SK-N-SH (cell line): ENCODE measurements around the gene ARSJ. TPM values are rescaled to one million over a fixed set of nuclear protein-coding genes. Genes with fewer than 3 reads are reported as not detected.

Source experiments
- CTCF ChIA-PET: fragments of 300-600, 350-600 bp; formaldehyde crosslinking; extraction: SDS; loops from one replicate; lab custom pipeline; 2021; lab: Yijun Ruan, JAX
- POLR2A ChIA-PET: fragments of 350-600 bp; sonication (Branson Sonifier 250); formaldehyde crosslinking; extraction: SDS; loops from one replicate; lab custom pipeline; 2020; ENCODE audit warnings: antibody characterized with exemption, inconsistent platforms; lab: Yijun Ruan, JAX
- DNase-seq: peaks from one replicate; pipeline ENCODE4 v3.0.0; 2012
- H2AFZ ChIP-seq: fragments of 200-600 bp; sonication (generic); 2 replicates; pipeline ENCODE4 v1.8.1; 2016; ENCODE audit warnings: antibody characterized with exemption, mild to moderate bottlenecking, low read depth
- H3F3A ChIP-seq: fragments of 200-600 bp; sonication (generic); replicated peaks from 2 replicates; pipeline ENCODE3; 2016; ENCODE audit warnings: antibody characterized with exemption, mild to moderate bottlenecking; ENCODE audit not compliant: insufficient read depth
- H3K27ac ChIP-seq, 2 experiments: fragments of 200-500 bp in 1 of 2; fragments of 200-600 bp in 1 of 2; sonication (Bioruptor generic) in 1 of 2; sonication (generic), shearing (Covaris generic) in 1 of 2; 2 replicates each; pipeline versions ENCODE4 v1.5.1 to v1.6.1; 2014 to 2016; ENCODE audit warnings: low read depth in 2 of 2, inconsistent platforms in 1 of 2, low read length in 1 of 2, mild to moderate bottlenecking in 1 of 2, mixed read lengths in 1 of 2
- H3K27me3 ChIP-seq: fragments of 200-600 bp; sonication (generic), shearing (Covaris generic); 2 replicates; pipeline ENCODE4 v1.6.1; 2016; ENCODE audit warnings: mixed run types; ENCODE audit not compliant: insufficient read depth
- H3K36me3 ChIP-seq, 2 experiments: fragments of 200-500 bp in 1 of 2; fragments of 200-600 bp in 1 of 2; sonication (Bioruptor generic) in 1 of 2; sonication (generic) in 1 of 2; replicated peaks in 1 of 2; 2 replicates each; pipeline versions ENCODE3 to v1.5.1; 2014 to 2016; ENCODE audit warnings: low read length in 1 of 2, mild to moderate bottlenecking in 1 of 2; ENCODE audit not compliant: insufficient read depth in 2 of 2, control insufficient read depth in 1 of 2
- H3K4me1 ChIP-seq, 2 experiments: fragments of 200-500 bp in 1 of 2; fragments of 200-600 bp in 1 of 2; sonication (Bioruptor generic) in 1 of 2; sonication (generic), shearing (Covaris generic) in 1 of 2; 2 replicates each; pipeline versions ENCODE4 v1.5.1 to v1.6.1; 2014 to 2016; ENCODE audit warnings: low read depth in 1 of 2, low read length in 1 of 2, mixed run types in 1 of 2; ENCODE audit not compliant: insufficient read depth in 2 of 2, control insufficient read depth in 1 of 2
- H3K4me2 ChIP-seq: fragments of 200-600 bp; sonication (generic), shearing (Covaris generic); 2 replicates; pipeline ENCODE4 v1.6.1; 2017; ENCODE audit warnings: mixed run types
- H3K4me3 ChIP-seq, 2 experiments: fragments of 200-500 bp in 1 of 2; fragments of 200-600 bp in 1 of 2; sonication (Bioruptor generic) in 1 of 2; sonication (generic), shearing (Covaris generic) in 1 of 2; 2 replicates each; pipeline versions ENCODE4 v1.5.1 to v1.8.1; 2014 to 2016; ENCODE audit warnings: low read depth in 2 of 2, inconsistent platforms in 1 of 2, low read length in 1 of 2, mild to moderate bottlenecking in 1 of 2, mixed read lengths in 1 of 2, moderate library complexity in 1 of 2
- H3K79me2 ChIP-seq: fragments of 200-600 bp; sonication (generic); 2 replicates; pipeline ENCODE4 v1.8.1; 2017; ENCODE audit warnings: mild to moderate bottlenecking; ENCODE audit not compliant: insufficient read depth
- H3K9ac ChIP-seq: fragments of 200-600 bp; sonication (generic); 2 replicates; pipeline ENCODE4 v1.6.1; 2017; ENCODE audit warnings: mixed run types
- H3K9me2 ChIP-seq: fragments of 200-600 bp; sonication (generic); 2 replicates; pipeline ENCODE4 v1.6.1; 2017; ENCODE audit warnings: mixed run types
- H3K9me3 ChIP-seq: fragments of 200-600 bp; sonication (generic); 2 replicates; pipeline ENCODE4 v1.6.1; 2017; ENCODE audit warnings: mixed run types, mild to moderate bottlenecking, moderate library complexity
- H4K20me1 ChIP-seq: fragments of 200-600 bp; sonication (generic); 2 replicates; pipeline ENCODE4 v1.6.1; 2017; ENCODE audit warnings: mild to moderate bottlenecking, mixed run types; ENCODE audit not compliant: insufficient read depth
- CHD2 ChIP-seq: fragments of 150-350 bp; IDR thresholded peaks from 2 replicates; pipeline ENCODE4 v1.6.1; 2018; ENCODE audit warnings: low read length; ENCODE audit not compliant: partially characterized antibody
- CTCF ChIP-seq: fragments of 200-600 bp; sonication (generic); IDR thresholded peaks from 2 replicates; pipeline ENCODE4 v1.6.1; 2017; ENCODE audit warnings: antibody characterized with exemption, mild to moderate bottlenecking, moderate library complexity
- EZH2phosphoT487 ChIP-seq: fragments of 200-600 bp; sonication (generic); IDR thresholded peaks from 2 replicates; pipeline ENCODE4 v1.6.1; 2017; ENCODE audit warnings: low read depth, mixed run types, mild to moderate bottlenecking, antibody characterized with exemption, moderate library complexity, borderline replicate concordance
- FOSL2 ChIP-seq: IDR thresholded peaks from 2 replicates; pipeline ENCODE4 v1.4.0; 2012; ENCODE audit warnings: low read depth, mild to moderate bottlenecking, moderate library complexity, borderline replicate concordance
- GATA2 ChIP-seq: sonication (generic); formaldehyde crosslinking; IDR thresholded peaks from 2 replicates; pipeline ENCODE4 v1.5.0; 2020; ENCODE audit warnings: mild to moderate bottlenecking, missing genetic modification reagents
- MEF2A ChIP-seq: IDR thresholded peaks from 2 replicates; pipeline ENCODE4 v1.4.0; 2012; ENCODE audit warnings: low read depth, borderline replicate concordance
- PBX3 ChIP-seq: IDR thresholded peaks from 2 replicates; pipeline ENCODE4; 2012
- RAD21 ChIP-seq: IDR thresholded peaks from 2 replicates; pipeline ENCODE4 v1.6.1; 2012; ENCODE audit warnings: mild to moderate bottlenecking, low read length
- SMC3 ChIP-seq: IDR thresholded peaks from 2 replicates; pipeline ENCODE4 v1.6.1; 2012; ENCODE audit warnings: low read depth, low read length, improper control_type of control experiment
- TEAD4 ChIP-seq: IDR thresholded peaks from 2 replicates; pipeline ENCODE4 v1.4.0; 2012; ENCODE audit warnings: mild to moderate bottlenecking, borderline replicate concordance; ENCODE audit not compliant: insufficient read depth
- WGBS: methylation state at CpG from one replicate; pipeline ENCODE4 v1.1.6; 2017; ENCODE audit warnings: low lambda C conversion rate; 5-methylcytosine and 5-hydroxymethylcytosine counted together
- polyA plus RNA-seq, 3 experiments: library from polyadenylated mRNA; depleted of rRNA; stranded (reverse); fragments of >200 nt; gene quantifications; 2 replicates each; pipeline ENCODE4 v1.2.3, GENCODE V29; 2012

ARSJ gene
- polyA plus RNA-seq, 1 of the 3 experiments (the other 2 are of a cell fraction), result 30.4 TPM

GRCh38 chr4:113969709-113970334, 9.6 kb downstream of the ARSJ start:
- DNase-seq, result no peak
- Histone ChIP-seq H3K9me2 (no peaks in the 10 kb centered on the region), H3K9ac (no peak overlapping the region), H3K79me2 (peaks cover 100% of the 10 kb centered on the region), H3F3A (peaks cover 70% of the 10 kb centered on the region), H4K20me1 (peaks cover 32% of the 10 kb centered on the region), H3K27me3 (no peaks in the 10 kb centered on the region), H3K9me3 (peaks cover 9% of the 10 kb centered on the region; the same call in 1 of the 2 replicates), H3K27ac (peak overlapping the region; percentile 50 to 60), H3K4me3 (no peak overlapping the region), H2AFZ (no peak overlapping the region), H3K4me1 (peaks cover 10 to 30% of the 10 kb centered on the region in 2 experiments; a peak in 3 of 4 replicates), H3K36me3 (peaks cover 41 to 93% of the 10 kb centered on the region in 2 experiments), H3K4me2 (peak overlapping the region; percentile 14; the same call in 1 of the 2 replicates)
- TF ChIP-seq SMC3 (no peak), FOSL2 (peak; percentile 10; the same call in 1 of the 2 replicates), GATA2 (CRISPR knock-in tag) (no peak), MEF2A (no peak)
- 43% methylated on average over 1 of the region's 1 CpG for WGBS
- ChIA-PET POLR2A (no interaction called here), CTCF (interaction anchor here (1.0 to 1.7 kb wide), 3 partner anchors 10 to 401 kb away, joined by 3 to 5 read pairs (median 5); partner anchors contain the start of gene ARSJ)

- 95% methylated on average over 2 of the region's 2 CpGs for WGBS
- 0 out of 4 replicates have a peak overlapping the region, but pooled peaks of 1 of the 2 experiments have one; percentile 17 for H3K27ac ChIP-seq
- peaks cover 19% of the 10 kb centered on the region for H4K20me1 ChIP-seq
- H3K36me3 ChIP-seq, result peaks cover 29 to 93% of the 10 kb centered on the region in 2 experiments
- no peaks in the 10 kb centered on the region for H3K27me3 ChIP-seq
- CTCF ChIA-PET, result no interaction called here
- no peaks in the 10 kb centered on the region for H3K9me2 ChIP-seq
- H3K79me2 ChIP-seq, result peaks cover 100% of the 10 kb centered on the region
- no peak for DNase-seq
- H3K9ac ChIP-seq, result no peak overlapping the region
- POLR2A ChIA-PET, result no interaction called here
- H3K4me2 ChIP-seq, result peak overlapping the region; percentile 51
- peaks cover 65% of the 10 kb centered on the region for H3F3A ChIP-seq
- TF ChIP-seq RAD21 (no peak), CTCF (no peak), TEAD4 (no peak), CHD2 (no peak), PBX3 (no peak), EZH2phosphoT487 (no peak)
- peaks cover 16 to 40% of the 10 kb centered on the region in 2 experiments; a peak in 3 of 4 replicates for H3K4me1 ChIP-seq
- no peaks in the 10 kb centered on the region; the same call in 1 of the 2 replicates for H3K9me3 ChIP-seq
- no peak overlapping the region for H2AFZ ChIP-seq
- no peak overlapping the region for H3K4me3 ChIP-seq
Measured at GRCh38 chr4:113968473-113968872, 11.0 kb downstream of the ARSJ start.
